HG02870 (cell line): ENCODE results near the gene KLK5.
"Not testable (repeated sequence)": the region's sequence is repeated elsewhere in the genome, so short reads cannot be mapped to it uniquely, and the experiment has no call there.

ENCODE experiments used
- ATAC-seq: cut with Tn5 transposase; IDR thresholded peaks from one replicate; pipeline ENCODE4 v1.9.1; 2021; ENCODE audit warnings: mild to moderate bottlenecking, moderate library complexity; ENCODE audit not compliant: unreplicated experiment

Gene KLK5

DNA sequence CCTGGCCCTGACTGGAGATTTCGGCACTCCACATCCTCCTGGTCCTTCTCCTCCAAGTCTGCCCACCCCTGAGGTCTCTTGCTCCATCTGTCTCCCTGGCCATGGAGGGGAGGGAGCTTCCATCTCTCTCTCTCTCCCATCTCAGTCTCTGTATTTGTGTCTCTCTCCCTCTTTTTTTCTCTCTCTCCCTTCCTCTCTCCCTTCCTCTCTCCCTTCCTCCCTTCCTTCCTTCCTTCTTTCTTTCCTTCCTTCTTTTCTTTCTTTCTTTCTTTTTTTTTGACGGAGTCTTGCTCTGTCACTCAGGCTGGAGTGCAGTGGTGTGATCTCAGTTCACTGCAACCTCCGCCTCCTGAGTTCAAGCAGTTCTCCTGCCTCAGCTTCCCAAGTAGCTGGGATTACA lies 17.0 kb upstream of the KLK5 start:
- ATAC-seq = not testable (repeated sequence)

DNA sequence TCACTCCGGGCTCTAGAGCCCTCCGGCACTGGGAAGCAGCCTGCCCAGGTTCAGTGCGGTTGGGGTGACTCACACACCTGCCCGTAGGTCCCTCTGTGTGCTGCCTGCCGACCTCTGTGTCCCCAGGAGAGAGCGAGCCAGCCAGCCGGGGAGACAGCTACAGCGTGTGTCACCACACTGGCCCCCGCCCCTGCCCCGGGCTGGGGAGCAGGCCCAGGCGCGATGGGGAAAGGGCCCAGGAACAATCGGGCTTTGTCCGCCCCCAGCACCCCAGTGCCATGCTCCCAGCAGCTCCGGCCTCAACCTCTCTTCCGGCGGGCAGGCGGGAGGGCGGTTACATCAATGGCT lies 16.5 kb upstream of the KLK5 start, which contains the start of gene KLK6:
TSS of gene KLK6 (minus strand) at position 179 of the 348 bp plus-strand sequence. CDS start 1,487 bp downstream, outside the sequence.
- ATAC-seq = no peak

GRCh38 chr19:50968716-50969412 lies 16.0 kb upstream of the KLK5 start:
- ATAC-seq = no peak

DNA sequence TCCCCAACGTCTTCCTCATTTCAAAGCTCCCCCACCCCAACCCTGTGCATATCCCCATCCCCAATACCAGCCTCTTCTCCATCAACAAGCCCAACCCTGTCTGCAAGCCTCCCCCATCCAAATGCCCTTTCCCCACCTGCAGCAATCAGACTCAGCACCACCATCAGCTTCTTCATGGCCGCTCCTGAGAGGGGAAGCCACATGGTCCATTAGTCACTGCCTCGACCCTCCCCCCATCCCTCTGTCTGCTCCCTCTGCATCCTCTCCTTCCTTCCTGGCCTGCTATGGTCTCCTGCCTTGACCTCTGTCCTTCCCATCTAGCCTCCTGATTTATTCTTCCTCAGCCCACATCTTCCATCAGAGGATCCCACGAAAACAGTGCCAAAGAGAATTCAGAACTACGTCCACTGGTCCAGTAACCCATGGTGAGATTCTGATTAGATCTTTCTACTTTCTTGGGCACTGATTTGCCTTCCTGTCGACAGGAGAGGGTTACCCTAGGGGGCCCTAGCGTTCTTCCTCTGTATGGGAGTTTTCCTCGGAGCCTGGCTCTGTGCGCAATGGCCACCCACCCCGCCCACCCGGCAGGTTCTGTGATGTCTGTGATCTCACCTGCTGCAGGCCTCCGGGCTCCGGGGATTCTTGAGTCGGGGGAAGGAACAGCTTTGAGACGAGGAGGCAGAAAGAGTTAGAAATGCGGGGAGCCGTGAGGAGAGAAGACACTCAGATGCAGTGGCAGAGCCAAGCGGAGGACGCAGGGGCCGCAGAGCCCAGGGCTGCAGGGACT lies 15.3 kb upstream of the KLK5 start:
- no peak for ATAC-seq

DNA sequence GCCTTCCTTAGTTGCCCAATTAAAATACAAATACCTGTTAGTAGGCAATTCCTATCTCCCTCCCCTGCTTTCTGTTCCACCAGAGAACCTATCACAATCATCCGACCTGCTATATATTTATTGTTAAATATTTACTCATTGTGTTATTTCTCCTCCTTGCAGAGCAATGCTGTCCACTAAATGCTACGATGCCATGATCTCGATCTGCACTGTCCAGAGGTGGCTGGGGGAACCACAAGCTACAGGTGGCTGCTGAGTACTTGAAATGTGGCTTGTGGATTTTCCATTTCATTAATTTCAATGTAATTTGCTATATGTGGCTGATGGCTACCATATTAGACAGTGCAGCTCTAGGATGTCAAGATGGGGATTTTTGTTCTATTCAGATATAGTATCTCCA lies 11.4 kb upstream of the KLK5 start:
- ATAC-seq = no peak

DNA sequence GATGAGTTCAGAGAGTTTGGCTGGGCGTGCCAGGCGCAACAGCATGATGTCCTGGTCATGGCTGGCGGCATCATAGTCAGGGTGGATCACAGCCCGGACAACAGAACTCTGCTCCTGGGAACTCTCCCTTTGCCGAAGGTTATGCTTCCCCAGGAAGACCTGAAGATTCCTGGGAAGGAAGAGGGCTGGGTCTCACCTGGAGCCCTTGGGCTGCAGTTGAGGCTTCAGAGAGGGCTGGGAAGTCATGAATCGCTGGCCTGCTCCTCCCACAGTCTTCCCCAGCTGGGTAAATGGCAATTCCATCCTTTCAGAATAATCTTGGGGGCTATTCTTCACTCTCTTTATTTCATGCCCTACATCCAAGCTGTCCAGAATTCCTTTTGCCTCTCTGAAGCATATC lies 10.5 kb upstream of the KLK5 start:
- no peak for ATAC-seq

GRCh38 chr19:50962245-50962644 lies 9.4 kb upstream of the KLK5 start:
- no peak for ATAC-seq

GRCh38 chr19:50959731-50960500 lies 7.1 kb upstream of the KLK5 start:
- ATAC-seq = no peak

DNA sequence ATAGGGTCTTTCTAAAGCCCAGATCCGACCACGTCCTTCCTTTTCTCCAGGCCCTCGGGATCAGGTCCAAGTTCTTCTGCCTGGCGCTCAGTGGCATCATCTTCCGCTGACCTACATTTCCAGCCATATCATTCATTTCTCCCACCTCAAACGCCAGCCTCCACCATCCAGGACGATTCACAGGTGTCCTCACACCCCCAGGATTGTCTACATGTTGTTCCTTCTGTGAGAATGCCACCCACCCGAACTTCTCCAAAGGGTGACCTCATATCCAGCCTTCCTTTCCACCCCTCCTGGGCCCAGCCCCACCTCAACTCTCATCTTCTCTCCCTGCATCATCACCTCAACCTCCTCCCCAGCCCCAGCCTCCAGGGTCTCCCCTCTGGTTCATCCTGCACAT lies 4.7 kb upstream of the KLK5 start:
- no peak for ATAC-seq

DNA sequence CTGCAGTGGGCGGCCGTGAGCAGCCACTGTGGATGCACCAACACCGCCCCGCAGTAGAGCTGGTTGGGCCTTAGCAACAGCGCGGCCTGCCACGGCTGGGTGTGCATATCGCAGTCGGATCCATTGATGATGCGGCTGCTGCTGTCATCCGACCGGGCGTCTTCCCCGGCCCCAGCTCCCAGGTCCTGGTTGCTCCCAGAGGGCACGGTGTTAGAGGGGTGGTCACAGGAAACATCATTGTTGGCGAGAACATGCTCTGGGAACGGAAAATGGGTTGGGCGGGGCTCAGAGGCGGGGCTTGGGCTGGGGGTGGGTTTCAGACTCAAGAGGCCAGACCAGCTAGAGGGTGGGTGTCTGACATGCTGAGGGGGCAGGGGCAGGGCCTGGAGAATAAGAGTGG lies 3.0 kb downstream of the KLK5 start:
- ATAC-seq = no peak

GRCh38 chr19:50947123-50947522 lies 5.7 kb downstream of the KLK5 start:
- no peak for ATAC-seq

GRCh38 chr19:50944795-50945194 lies 8.0 kb downstream of the KLK5 start:
- ATAC-seq = no peak

- no peak for ATAC-seq
These were observed 9.6 kb downstream of the KLK5 start for GRCh38 chr19:50943074-50943828.

GRCh38 chr19:50939596-50939995 lies 13.2 kb downstream of the KLK5 start:
- no peak for ATAC-seq

DNA sequence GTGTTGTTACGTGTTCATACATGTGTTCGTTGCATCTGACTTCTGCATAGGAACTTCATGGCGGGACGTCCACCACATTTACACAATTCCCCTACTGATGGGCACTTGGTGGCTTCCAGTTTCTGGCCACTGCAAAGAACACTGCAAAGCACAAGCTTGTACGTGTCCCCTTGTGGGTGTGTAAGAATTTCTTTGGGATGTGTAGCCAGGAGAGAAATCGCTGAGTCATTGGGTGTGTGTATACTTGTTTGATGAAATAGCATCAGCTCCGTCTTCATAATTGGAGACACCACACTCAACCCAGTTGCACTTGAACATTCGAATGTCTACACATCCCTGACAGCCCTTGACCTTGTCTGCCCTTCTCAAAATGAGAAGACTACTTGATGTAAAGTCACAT lies 19.2 kb downstream of the KLK5 start:
- no peak for ATAC-seq

- ATAC-seq = no peak
These were observed 20.2 kb downstream of the KLK5 start for GRCh38 chr19:50932690-50933083.

GRCh38 chr19:50932018-50932689 lies 20.7 kb downstream of the KLK5 start:
- no peak for ATAC-seq

DNA sequence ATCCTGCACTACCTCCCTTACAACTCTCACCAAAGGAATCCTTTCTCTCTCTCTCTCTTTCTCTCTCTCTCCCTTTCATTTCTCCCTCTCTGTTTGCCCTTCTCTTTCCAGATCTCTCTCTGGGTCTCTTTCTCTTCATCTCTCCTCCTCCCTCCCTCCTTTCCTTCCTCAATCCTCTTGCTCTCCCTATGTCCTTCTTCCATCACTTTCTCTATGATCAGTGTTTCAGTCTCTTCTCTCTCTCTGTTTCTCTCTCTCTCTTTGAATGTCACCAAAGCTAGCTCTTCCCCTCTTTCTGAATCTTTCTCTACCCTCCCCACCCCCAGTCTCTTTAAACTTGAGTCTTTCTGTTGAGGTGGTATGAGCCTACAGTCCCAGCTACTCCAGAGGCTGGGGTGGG lies 21.8 kb downstream of the KLK5 start:
- ATAC-seq = no peak

DNA sequence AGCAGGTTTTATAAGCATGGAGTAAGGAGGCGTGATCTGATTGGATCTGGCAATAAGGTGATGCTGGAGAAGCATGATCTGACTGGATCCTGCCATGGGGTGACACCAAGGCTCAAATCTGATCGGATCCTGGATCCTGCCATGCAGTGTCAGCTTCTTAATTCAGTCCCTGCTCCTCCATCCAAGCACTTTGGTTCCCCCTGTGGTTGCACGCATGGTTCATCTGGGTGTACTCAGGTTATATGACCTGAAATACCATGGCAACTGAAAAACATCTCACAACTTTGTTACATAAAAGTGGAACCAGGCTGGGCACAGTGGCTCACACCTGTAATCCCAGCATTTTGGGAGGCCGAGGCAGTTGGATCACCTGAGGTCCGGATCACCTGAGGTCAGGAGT lies 24.0 kb downstream of the KLK5 start:
- no peak for ATAC-seq

DNA sequence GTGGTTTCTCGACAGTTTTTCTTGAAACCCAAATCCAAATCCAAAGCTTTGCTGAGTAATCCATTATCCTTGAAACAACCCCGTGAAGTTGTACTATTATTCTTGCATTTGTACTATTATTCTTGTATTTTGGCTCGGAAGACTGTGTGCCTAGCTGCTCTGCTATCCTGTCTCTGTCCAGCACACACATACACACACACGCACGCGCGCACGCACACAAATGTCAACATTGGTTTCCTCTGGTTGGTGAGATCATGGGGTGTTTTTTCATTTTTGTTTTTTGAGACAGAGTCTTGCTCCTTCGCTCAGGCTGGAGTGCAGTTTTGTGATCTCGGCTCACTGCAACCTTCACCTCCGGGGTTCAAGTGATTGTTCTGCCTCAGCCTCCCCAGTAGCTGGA lies 26.7 kb downstream of the KLK5 start:
- no peak for ATAC-seq

GRCh38 chr19:50925734-50926133 lies 27.1 kb downstream of the KLK5 start:
- no peak for ATAC-seq
